ENCODE results near the gene TAB3. TPM values are rescaled to one million over a fixed set of nuclear protein-coding genes. Genes with fewer than 3 reads are reported as not detected.

The TAB3 gene
- total and polyA plus RNA-seq, 2 donors from 2014 or later = 7.9 to 26.9 TPM

DNA sequence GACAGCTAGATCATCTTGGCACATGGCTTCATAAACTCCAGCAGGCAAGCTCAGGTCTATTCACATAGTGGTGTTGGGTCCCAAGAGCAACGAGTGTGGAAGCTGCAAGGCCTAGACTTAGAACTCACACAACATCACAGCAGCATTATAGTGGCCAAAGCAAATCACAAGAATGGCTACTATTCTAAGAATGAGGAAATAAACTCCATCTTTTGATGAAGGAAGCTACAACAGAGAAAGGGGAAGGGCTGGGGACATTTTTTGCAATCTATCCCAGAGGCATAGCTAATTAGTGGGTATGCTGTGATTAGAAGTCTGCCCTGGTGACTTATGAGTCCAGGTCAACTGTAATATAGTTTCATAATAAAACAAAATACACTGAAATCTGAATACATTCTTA is 42.9 kb upstream of the TAB3 start:
- intact Hi-C loops (cut with DNase I) = no loop called here
- Histone ChIP-seq H3K4me3 (ENCODE audit: low read length in 3 of 3) (no peak overlapping the region), H3K4me1 (ENCODE audit: control insufficient read depth in 2 of 3, insufficient read depth in 2 of 3, low read depth in 1 of 3, low read length in 3 of 3) (no peaks in the 10 kb centered on the region), H3K27ac (ENCODE audit: low read depth in 2 of 2, low read length in 2 of 2) (no peak overlapping the region), H3K27me3 (ENCODE audit: control insufficient read depth, insufficient read depth, low read length) (no peaks in the 10 kb centered on the region), H3K36me3 (ENCODE audit: control insufficient read depth in 2 of 3, insufficient read depth in 3 of 3, low read length in 3 of 3) (no peaks in the 10 kb centered on the region), H3K9me3 (ENCODE audit: control insufficient read depth in 2 of 3, insufficient read depth in 1 of 3, low read length in 3 of 3) (no peaks in the 10 kb centered on the region), H3K9ac (ENCODE audit: low read length in 3 of 3) (no peak overlapping the region)
- DNase-seq (no peak), FAIRE-seq (no peak)
- TF ChIP-seq, protein P1, sequence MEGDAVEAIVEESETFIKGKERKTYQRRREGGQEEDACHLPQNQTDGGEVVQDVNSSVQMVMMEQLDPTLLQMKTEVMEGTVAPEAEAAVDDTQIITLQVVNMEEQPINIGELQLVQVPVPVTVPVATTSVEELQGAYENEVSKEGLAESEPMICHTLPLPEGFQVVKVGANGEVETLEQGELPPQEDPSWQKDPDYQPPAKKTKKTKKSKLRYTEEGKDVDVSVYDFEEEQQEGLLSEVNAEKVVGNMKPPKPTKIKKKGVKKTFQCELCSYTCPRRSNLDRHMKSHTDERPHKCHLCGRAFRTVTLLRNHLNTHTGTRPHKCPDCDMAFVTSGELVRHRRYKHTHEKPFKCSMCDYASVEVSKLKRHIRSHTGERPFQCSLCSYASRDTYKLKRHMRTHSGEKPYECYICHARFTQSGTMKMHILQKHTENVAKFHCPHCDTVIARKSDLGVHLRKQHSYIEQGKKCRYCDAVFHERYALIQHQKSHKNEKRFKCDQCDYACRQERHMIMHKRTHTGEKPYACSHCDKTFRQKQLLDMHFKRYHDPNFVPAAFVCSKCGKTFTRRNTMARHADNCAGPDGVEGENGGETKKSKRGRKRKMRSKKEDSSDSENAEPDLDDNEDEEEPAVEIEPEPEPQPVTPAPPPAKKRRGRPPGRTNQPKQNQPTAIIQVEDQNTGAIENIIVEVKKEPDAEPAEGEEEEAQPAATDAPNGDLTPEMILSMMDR (IDR thresholded peaks at IDR 0.05; ENCODE audit: borderline replicate concordance, extremely low read depth, insufficient read depth) = no peak

DNA sequence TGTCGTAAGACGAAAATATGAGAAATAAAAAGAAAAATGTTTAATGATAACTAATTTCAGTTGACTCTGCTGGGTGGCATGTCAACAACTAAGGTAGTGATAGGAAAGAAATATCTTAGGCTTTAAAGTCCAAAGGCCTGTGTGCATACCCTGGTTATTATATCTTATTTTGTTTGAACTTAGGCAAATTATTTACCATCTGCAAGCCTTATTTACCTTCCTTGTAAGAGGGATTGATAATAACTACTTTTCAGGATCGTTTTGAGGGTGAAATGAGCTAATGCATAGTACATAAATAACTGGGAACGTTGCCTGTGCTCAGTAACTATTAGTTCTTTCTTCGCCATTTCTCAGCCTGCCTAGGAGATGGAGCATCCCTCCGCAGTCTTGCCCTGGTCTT is 41.6 kb upstream of the TAB3 start:
- H3K27me3 ChIP-seq (ENCODE audit: control insufficient read depth, insufficient read depth, low read length) = no peaks in the 10 kb centered on the region
- no peak for FAIRE-seq

DNA sequence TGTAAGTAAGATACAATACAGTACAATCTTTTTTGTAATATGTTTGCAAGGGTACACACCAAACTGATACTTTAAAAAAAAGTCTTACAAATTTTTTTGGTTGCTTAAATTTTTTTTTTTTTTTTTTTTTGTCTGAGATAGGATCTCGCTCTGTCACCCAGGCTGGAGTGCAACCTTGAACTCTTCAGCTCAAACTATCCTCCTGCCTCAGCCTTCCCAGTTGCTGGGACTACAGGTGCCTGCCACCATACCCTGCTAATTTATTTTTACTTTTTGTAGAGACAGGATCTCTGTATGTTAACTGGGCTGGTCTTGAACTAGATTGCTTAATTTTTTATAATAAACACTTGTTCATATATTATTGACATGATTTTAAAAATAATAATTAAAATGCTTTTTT is 41.1 kb upstream of the TAB3 start:
- DNase-seq (no peak), FAIRE-seq (no peak)
- TF ChIP-seq, protein P1 (IDR thresholded peaks at IDR 0.05; ENCODE audit: borderline replicate concordance, extremely low read depth, insufficient read depth) = no peak
- H3K9me3 ChIP-seq (ENCODE audit: control insufficient read depth in 2 of 3, insufficient read depth in 1 of 3, low read length in 3 of 3) = no peaks in the 10 kb centered on the region
- no peaks in the 10 kb centered on the region for H3K36me3 ChIP-seq (ENCODE audit: control insufficient read depth in 2 of 3, insufficient read depth in 3 of 3, low read length in 3 of 3)
- no peak overlapping the region for H3K9ac ChIP-seq (ENCODE audit: low read length in 3 of 3)
- no peak overlapping the region for H3K4me3 ChIP-seq (ENCODE audit: low read length in 3 of 3)
- H3K27ac ChIP-seq (ENCODE audit: low read depth in 2 of 2, low read length in 2 of 2) = no peak overlapping the region
- H3K4me1 ChIP-seq (ENCODE audit: control insufficient read depth in 2 of 3, insufficient read depth in 2 of 3, low read depth in 1 of 3, low read length in 3 of 3) = no peaks in the 10 kb centered on the region
- H3K27me3 ChIP-seq (ENCODE audit: control insufficient read depth, insufficient read depth, low read length) = no peaks in the 10 kb centered on the region
- intact Hi-C loops (cut with DNase I) = no loop called here

More for the DNA sequence above, 41.6 kb upstream of the TAB3 start:
- DNase-seq = no peak
- H3K4me1 ChIP-seq (ENCODE audit: control insufficient read depth in 2 of 3, insufficient read depth in 2 of 3, low read depth in 1 of 3, low read length in 3 of 3) = no peaks in the 10 kb centered on the region
- H3K9me3 ChIP-seq (ENCODE audit: control insufficient read depth in 2 of 3, insufficient read depth in 1 of 3, low read length in 3 of 3) = no peaks in the 10 kb centered on the region
- H3K36me3 ChIP-seq (ENCODE audit: control insufficient read depth in 2 of 3, insufficient read depth in 3 of 3, low read length in 3 of 3) = no peaks in the 10 kb centered on the region
- TF ChIP-seq, protein P1 (IDR thresholded peaks at IDR 0.05; ENCODE audit: borderline replicate concordance, extremely low read depth, insufficient read depth) = no peak
- H3K4me3 ChIP-seq (ENCODE audit: low read length in 3 of 3) = no peak overlapping the region
- no peak overlapping the region for H3K9ac ChIP-seq (ENCODE audit: low read length in 3 of 3)
- H3K27ac ChIP-seq (ENCODE audit: low read depth in 2 of 2, low read length in 2 of 2) = no peak overlapping the region
- intact Hi-C loops (cut with DNase I) = no loop called here

DNA sequence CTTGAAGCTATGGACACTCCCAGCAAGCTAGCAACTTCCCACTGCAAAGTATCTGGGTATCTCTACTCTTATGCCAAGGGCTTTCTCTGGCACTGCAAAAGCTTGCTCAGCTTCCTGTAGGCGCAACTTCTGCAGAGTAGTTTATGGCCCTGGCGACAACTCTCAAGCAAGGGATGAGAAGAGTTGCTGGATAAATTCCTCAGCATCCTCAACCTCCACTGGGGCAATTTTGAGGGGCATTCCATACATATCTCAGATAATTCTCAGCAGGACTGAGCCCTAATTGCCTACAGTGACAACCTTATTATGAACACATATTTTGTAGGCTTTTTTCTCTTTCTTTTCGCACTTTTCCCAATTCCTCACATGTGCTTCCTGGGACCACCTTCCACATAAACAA is 31.2 kb upstream of the TAB3 start:
- intact Hi-C loops (cut with DNase I) = no loop called here
- FAIRE-seq (no peak), DNase-seq (no peak)
- Histone ChIP-seq H3K4me3 (ENCODE audit: low read length in 3 of 3) (no peak overlapping the region), H3K9me3 (ENCODE audit: control insufficient read depth in 2 of 3, insufficient read depth in 1 of 3, low read length in 3 of 3) (no peaks in the 10 kb centered on the region), H3K9ac (ENCODE audit: low read length in 3 of 3) (no peak overlapping the region), H3K36me3 (ENCODE audit: control insufficient read depth in 2 of 3, insufficient read depth in 3 of 3, low read length in 3 of 3) (no peaks in the 10 kb centered on the region), H3K27ac (ENCODE audit: low read depth in 2 of 2, low read length in 2 of 2) (no peak overlapping the region), H3K27me3 (ENCODE audit: control insufficient read depth, insufficient read depth, low read length) (no peaks in the 10 kb centered on the region), H3K4me1 (ENCODE audit: control insufficient read depth in 2 of 3, insufficient read depth in 2 of 3, low read depth in 1 of 3, low read length in 3 of 3) (no peaks in the 10 kb centered on the region)
- TF ChIP-seq, protein P1 (IDR thresholded peaks at IDR 0.05; ENCODE audit: borderline replicate concordance, extremely low read depth, insufficient read depth) = no peak

All from kidney (tissue), 14 donors.